ENCODE measurements around the gene AGBL1. TPM values are rescaled to one million over a fixed set of nuclear protein-coding genes. Genes with fewer than 3 reads are reported as not detected.

Gene AGBL1
- total and polyA plus RNA-seq, 2 donors, result under 0.01 to 0.02 TPM

GRCh38 chr15:86055688-86056087 is 24.0 kb upstream of the AGBL1 start:
- WGBS, result 84% methylated on average over 4 of the region's 4 CpGs
- Histone ChIP-seq H3K27ac (ENCODE audit: low read depth in 1 of 2, low read length in 1 of 2) (no peak overlapping the region), H3K4me3 (ENCODE audit: low read length in 2 of 2) (no peak overlapping the region), H3K36me3 (ENCODE audit: control insufficient read depth in 2 of 2, insufficient read depth in 2 of 2, low read length in 1 of 2) (no peaks in the 10 kb centered on the region), H3K27me3 (ENCODE audit: control insufficient read depth in 2 of 2, insufficient read depth in 1 of 2, low read length in 1 of 2) (no peaks in the 10 kb centered on the region), H3K9me3 (ENCODE audit: control insufficient read depth in 2 of 2, insufficient read depth in 1 of 2, low read length in 1 of 2) (no peaks in the 10 kb centered on the region), H3K4me1 (ENCODE audit: control insufficient read depth in 2 of 2, insufficient read depth in 2 of 2, low read length in 2 of 2) (no peaks in the 10 kb centered on the region)
- no peak for DNase-seq (ENCODE audit: low read depth in 6 of 9, low spot score in 9 of 9)

- Histone ChIP-seq H3K27ac (ENCODE audit: low read depth in 1 of 2, low read length in 1 of 2) (no peak overlapping the region), H3K4me3 (ENCODE audit: low read length in 2 of 2) (no peak overlapping the region), H3K27me3 (ENCODE audit: control insufficient read depth in 2 of 2, insufficient read depth in 1 of 2, low read length in 1 of 2) (no peaks in the 10 kb centered on the region), H3K9me3 (ENCODE audit: control insufficient read depth in 2 of 2, insufficient read depth in 1 of 2, low read length in 1 of 2) (no peaks in the 10 kb centered on the region), H3K36me3 (ENCODE audit: control insufficient read depth in 2 of 2, insufficient read depth in 2 of 2, low read length in 1 of 2) (no peaks in the 10 kb centered on the region), H3K4me1 (ENCODE audit: control insufficient read depth in 2 of 2, insufficient read depth in 2 of 2, low read length in 2 of 2) (no peaks in the 10 kb centered on the region)
- 81% methylated on average over 4 of the region's 4 CpGs for WGBS
- DNase-seq (ENCODE audit: low read depth in 6 of 9, low spot score in 9 of 9), result no peak
These were observed 19.8 kb upstream of the AGBL1 start for GRCh38 chr15:86059851-86060250.

DNA sequence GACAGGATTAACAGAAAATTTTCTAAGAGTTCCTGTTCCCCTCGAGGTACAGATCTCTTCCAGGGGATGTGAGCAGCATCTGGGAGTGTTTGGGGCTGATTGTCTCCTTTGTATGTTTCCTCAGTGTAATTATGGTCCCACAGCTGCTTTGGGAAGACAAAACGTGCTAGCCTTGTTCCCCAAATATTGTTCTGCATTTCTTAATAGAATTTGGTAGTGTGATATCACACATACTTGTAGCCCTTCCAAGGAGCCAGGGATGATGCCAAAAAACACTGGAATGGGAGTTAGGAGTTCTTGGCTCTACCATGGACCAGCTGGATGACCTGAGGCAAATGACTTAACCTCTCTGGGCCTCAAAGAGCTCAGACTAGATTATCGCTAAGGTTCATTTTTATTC is 19.0 kb upstream of the AGBL1 start:
- no peak overlapping the region for H3K27ac ChIP-seq (ENCODE audit: low read depth in 1 of 2, low read length in 1 of 2)
- H3K4me1 ChIP-seq (ENCODE audit: control insufficient read depth in 2 of 2, insufficient read depth in 2 of 2, low read length in 2 of 2), result no peaks in the 10 kb centered on the region
- no peaks in the 10 kb centered on the region for H3K9me3 ChIP-seq (ENCODE audit: control insufficient read depth in 2 of 2, insufficient read depth in 1 of 2, low read length in 1 of 2)
- H3K4me3 ChIP-seq (ENCODE audit: low read length in 2 of 2), result no peak overlapping the region
- DNase-seq (ENCODE audit: low read depth in 6 of 9, low spot score in 9 of 9), result no peak
- H3K36me3 ChIP-seq (ENCODE audit: control insufficient read depth in 2 of 2, insufficient read depth in 2 of 2, low read length in 1 of 2), result no peaks in the 10 kb centered on the region
- H3K27me3 ChIP-seq (ENCODE audit: control insufficient read depth in 2 of 2, insufficient read depth in 1 of 2, low read length in 1 of 2), result no peaks in the 10 kb centered on the region
- 65% methylated on average over 3 of the region's 3 CpGs for WGBS

DNA sequence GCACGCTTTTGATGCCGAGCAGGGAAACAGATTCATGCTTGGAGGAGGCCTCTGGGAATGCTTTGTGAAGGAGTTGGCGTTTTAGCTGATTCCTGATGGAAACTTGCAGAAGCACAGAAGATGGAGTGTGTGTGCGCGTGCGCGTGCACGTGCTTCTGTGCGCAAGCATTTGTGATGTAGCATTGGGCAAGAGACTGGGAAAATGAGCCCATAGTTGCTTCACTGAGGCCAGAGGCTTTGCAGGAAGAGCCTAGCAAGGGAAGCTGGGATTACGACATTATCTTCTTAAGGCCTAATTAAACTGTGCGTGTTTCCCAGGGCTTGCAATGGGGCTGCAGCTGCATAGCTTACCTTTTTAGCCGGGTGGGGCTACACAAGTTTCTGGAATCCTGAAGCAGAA is 18.1 kb upstream of the AGBL1 start:
- DNase-seq (ENCODE audit: low read depth in 6 of 9, low spot score in 9 of 9), result no peak
- no peak overlapping the region for H3K4me3 ChIP-seq (ENCODE audit: low read length in 2 of 2)
- no peaks in the 10 kb centered on the region for H3K27me3 ChIP-seq (ENCODE audit: control insufficient read depth in 2 of 2, insufficient read depth in 1 of 2, low read length in 1 of 2)
- no peaks in the 10 kb centered on the region for H3K9me3 ChIP-seq (ENCODE audit: control insufficient read depth in 2 of 2, insufficient read depth in 1 of 2, low read length in 1 of 2)
- no peaks in the 10 kb centered on the region for H3K36me3 ChIP-seq (ENCODE audit: control insufficient read depth in 2 of 2, insufficient read depth in 2 of 2, low read length in 1 of 2)
- no peaks in the 10 kb centered on the region for H3K4me1 ChIP-seq (ENCODE audit: control insufficient read depth in 2 of 2, insufficient read depth in 2 of 2, low read length in 2 of 2)
- no peak overlapping the region for H3K27ac ChIP-seq (ENCODE audit: low read depth in 1 of 2, low read length in 1 of 2)
- 97% methylated on average over 12 of the region's 12 CpGs for WGBS

DNA sequence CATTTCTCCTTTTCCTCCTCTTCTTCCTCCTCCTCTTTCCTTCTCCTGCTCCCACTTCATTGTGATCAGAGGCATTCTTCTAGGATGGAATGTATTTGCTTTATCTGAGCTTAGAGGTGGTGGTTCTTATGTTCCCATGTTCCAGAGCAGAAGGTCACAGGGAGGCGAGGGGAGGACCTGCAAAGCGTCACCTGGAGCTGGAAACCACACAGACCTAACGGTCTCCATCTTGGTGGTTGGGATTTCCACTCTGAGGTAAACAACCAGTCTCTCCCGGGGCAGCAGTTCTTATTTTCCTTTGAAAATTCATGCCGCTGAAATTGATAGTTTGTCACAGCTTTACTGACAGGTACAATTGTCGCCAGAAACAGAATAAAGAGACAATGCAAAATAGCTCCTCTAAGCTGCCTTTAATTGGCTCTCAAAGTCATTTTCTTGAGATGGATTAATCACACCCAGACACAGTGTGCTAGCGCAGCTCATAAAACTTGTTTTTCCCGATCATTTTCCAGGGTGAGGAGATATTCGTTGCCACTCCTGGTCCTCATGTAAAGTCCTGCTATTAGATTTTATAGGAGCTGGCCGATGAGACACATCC is 16.9 kb upstream of the AGBL1 start:
- Histone ChIP-seq H3K27me3 (ENCODE audit: control insufficient read depth in 2 of 2, insufficient read depth in 1 of 2, low read length in 1 of 2) (no peaks in the 10 kb centered on the region), H3K36me3 (ENCODE audit: control insufficient read depth in 2 of 2, insufficient read depth in 2 of 2, low read length in 1 of 2) (no peaks in the 10 kb centered on the region), H3K4me1 (ENCODE audit: control insufficient read depth in 2 of 2, insufficient read depth in 2 of 2, low read length in 2 of 2) (no peaks in the 10 kb centered on the region), H3K4me3 (ENCODE audit: low read length in 2 of 2) (no peak overlapping the region), H3K9me3 (ENCODE audit: control insufficient read depth in 2 of 2, insufficient read depth in 1 of 2, low read length in 1 of 2) (no peaks in the 10 kb centered on the region), H3K27ac (ENCODE audit: low read depth in 1 of 2, low read length in 1 of 2) (no peak overlapping the region)
- DNase-seq (ENCODE audit: low read depth in 6 of 9, low spot score in 9 of 9), result no peak
- 84% methylated on average over 10 of the region's 10 CpGs for WGBS

DNA sequence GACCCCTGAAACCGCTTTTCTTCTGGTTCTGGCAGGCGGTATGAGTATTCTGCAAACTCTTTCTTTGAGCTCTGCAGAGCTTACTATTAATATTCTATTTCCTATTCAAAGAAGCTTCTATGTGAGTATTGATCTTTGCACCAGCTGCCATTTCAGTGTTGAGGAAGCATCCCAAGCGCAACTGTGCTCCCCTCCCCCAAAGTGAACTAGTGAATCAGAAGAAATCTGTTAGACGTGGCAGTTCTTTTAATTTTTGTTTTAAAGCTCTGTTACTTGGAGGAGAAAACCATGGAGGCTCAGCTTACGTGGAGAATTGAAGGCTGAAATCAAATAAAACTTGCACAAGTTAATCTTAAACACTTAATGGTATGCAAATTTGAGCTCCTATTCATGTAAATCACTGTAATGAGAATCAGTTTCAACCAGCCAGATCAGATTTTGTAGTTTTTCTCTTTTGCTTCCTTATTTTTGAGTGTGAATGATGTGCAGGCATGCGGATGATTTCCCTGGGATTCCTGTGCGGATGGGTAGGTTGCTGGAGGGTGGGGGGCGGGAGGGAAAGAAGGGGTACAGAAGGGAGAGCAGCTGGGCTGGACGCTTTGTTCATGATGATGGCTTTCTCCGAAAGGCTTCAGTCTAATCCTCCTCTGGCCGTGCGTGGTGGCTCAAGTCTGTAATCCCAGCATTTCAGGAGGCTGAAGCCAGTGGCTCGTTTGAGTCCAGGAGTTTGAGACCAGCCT is 16.1 kb upstream of the AGBL1 start:
- Histone ChIP-seq H3K4me3 (ENCODE audit: low read length in 2 of 2) (no peak overlapping the region), H3K27ac (ENCODE audit: low read depth in 1 of 2, low read length in 1 of 2) (no peak overlapping the region), H3K4me1 (ENCODE audit: control insufficient read depth in 2 of 2, insufficient read depth in 2 of 2, low read length in 2 of 2) (no peaks in the 10 kb centered on the region), H3K9me3 (ENCODE audit: control insufficient read depth in 2 of 2, insufficient read depth in 1 of 2, low read length in 1 of 2) (no peaks in the 10 kb centered on the region), H3K36me3 (ENCODE audit: control insufficient read depth in 2 of 2, insufficient read depth in 2 of 2, low read length in 1 of 2) (no peaks in the 10 kb centered on the region), H3K27me3 (ENCODE audit: control insufficient read depth in 2 of 2, insufficient read depth in 1 of 2, low read length in 1 of 2) (no peaks in the 10 kb centered on the region)
- WGBS, result 91% methylated on average over 13 of the region's 13 CpGs
- no peak for DNase-seq (ENCODE audit: low read depth in 6 of 9, low spot score in 9 of 9)

DNA sequence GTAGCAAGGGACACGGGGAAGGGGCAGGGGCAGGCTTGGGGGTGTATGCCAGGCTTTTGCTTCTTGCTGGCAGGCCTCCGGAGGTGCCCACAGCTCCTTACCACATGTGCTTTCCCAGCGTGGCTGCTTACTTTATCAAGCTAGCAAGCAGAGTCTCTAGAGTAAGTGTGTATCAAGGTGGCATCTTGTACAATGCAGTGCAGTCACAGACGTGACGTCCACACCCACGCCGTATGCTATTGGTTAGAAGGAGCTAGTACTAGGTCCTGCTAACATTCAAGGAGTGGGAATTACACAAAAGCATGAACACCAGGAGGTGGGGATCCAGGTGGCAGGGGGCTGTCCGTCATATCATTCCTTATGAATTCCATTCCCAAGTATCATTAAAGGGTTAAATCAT is 15.3 kb upstream of the AGBL1 start:
- H3K27ac ChIP-seq (ENCODE audit: low read depth in 1 of 2, low read length in 1 of 2), result no peak overlapping the region
- no peak for DNase-seq (ENCODE audit: low read depth in 6 of 9, low spot score in 9 of 9)
- H3K27me3 ChIP-seq (ENCODE audit: control insufficient read depth in 2 of 2, insufficient read depth in 1 of 2, low read length in 1 of 2), result no peaks in the 10 kb centered on the region
- H3K9me3 ChIP-seq (ENCODE audit: control insufficient read depth in 2 of 2, insufficient read depth in 1 of 2, low read length in 1 of 2), result no peaks in the 10 kb centered on the region
- no peak overlapping the region for H3K4me3 ChIP-seq (ENCODE audit: low read length in 2 of 2)
- H3K36me3 ChIP-seq (ENCODE audit: control insufficient read depth in 2 of 2, insufficient read depth in 2 of 2, low read length in 1 of 2), result no peaks in the 10 kb centered on the region
- 95% methylated on average over 8 of the region's 8 CpGs for WGBS
- no peaks in the 10 kb centered on the region for H3K4me1 ChIP-seq (ENCODE audit: control insufficient read depth in 2 of 2, insufficient read depth in 2 of 2, low read length in 2 of 2)

GRCh38 chr15:86066174-86066834 is 13.4 kb upstream of the AGBL1 start:
- no peaks in the 10 kb centered on the region for H3K9me3 ChIP-seq (ENCODE audit: control insufficient read depth in 2 of 2, insufficient read depth in 1 of 2, low read length in 1 of 2)
- no peaks in the 10 kb centered on the region for H3K27me3 ChIP-seq (ENCODE audit: control insufficient read depth in 2 of 2, insufficient read depth in 1 of 2, low read length in 1 of 2)
- H3K36me3 ChIP-seq (ENCODE audit: control insufficient read depth in 2 of 2, insufficient read depth in 2 of 2, low read length in 1 of 2), result no peaks in the 10 kb centered on the region
- no peak overlapping the region for H3K4me3 ChIP-seq (ENCODE audit: low read length in 2 of 2)
- WGBS, result 80% methylated on average over 6 of the region's 6 CpGs
- no peaks in the 10 kb centered on the region for H3K4me1 ChIP-seq (ENCODE audit: control insufficient read depth in 2 of 2, insufficient read depth in 2 of 2, low read length in 2 of 2)
- H3K27ac ChIP-seq (ENCODE audit: low read depth in 1 of 2, low read length in 1 of 2), result no peak overlapping the region
- DNase-seq (ENCODE audit: low read depth in 6 of 9, low spot score in 9 of 9), result no peak

DNA sequence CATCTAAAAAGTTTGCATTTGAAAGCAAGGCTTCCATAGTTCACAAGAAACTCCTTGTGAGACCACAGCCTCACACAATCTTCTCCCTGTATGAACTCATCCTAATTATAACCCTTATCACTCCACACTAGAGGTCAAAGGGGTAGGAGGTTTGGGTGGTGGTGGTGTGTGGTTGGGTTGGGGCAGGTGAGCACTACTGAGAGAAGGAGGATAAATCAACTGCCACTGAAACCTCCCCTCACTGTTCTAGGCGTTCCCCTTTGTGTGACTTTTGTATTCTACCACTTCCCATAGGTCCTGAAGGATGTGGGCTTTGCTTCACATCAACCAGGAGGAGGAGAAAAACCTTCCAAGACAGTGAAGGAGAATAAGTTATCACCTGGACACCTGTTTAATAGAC is 6.4 kb upstream of the AGBL1 start:
- no peak for DNase-seq (ENCODE audit: low read depth in 6 of 9, low spot score in 9 of 9)
- H3K27me3 ChIP-seq (ENCODE audit: control insufficient read depth in 2 of 2, insufficient read depth in 1 of 2, low read length in 1 of 2), result no peaks in the 10 kb centered on the region
- H3K27ac ChIP-seq (ENCODE audit: low read depth in 1 of 2, low read length in 1 of 2), result no peak overlapping the region
- H3K4me1 ChIP-seq (ENCODE audit: control insufficient read depth in 2 of 2, insufficient read depth in 2 of 2, low read length in 2 of 2), result no peaks in the 10 kb centered on the region
- whole genome bisulfite sequencing, result 54% methylated on average over 1 of the region's 1 CpG
- H3K4me3 ChIP-seq (ENCODE audit: low read length in 2 of 2), result no peak overlapping the region
- H3K9me3 ChIP-seq (ENCODE audit: control insufficient read depth in 2 of 2, insufficient read depth in 1 of 2, low read length in 1 of 2), result no peaks in the 10 kb centered on the region
- no peaks in the 10 kb centered on the region for H3K36me3 ChIP-seq (ENCODE audit: control insufficient read depth in 2 of 2, insufficient read depth in 2 of 2, low read length in 1 of 2)
